B cell (primary cell): ENCODE data around the gene USP37. TPM values are rescaled to one million over a fixed set of nuclear protein-coding genes. Genes with fewer than 3 reads are reported as not detected.

ENCODE experiments used
- ATAC-seq: fragments of 200-7000 bp; cut with Tn5 transposase; one replicate; pipeline ENCODE4 v1.10.0; 2021; ENCODE audit warnings: low read depth, mild to moderate bottlenecking, moderate number of reproducible peaks, moderate library complexity
- CTCF ChIA-PET: fragments of 350-600 bp; sonication (Branson Sonifier 250); formaldehyde crosslinking; loops from one replicate; lab custom pipeline; 2021; ENCODE audit warnings: antibody characterized with exemption, inconsistent platforms; lab: Charles Lee
- POLR2A ChIA-PET: fragments of 350-600 bp; sonication (Branson Sonifier 250); formaldehyde crosslinking; loops from one replicate; lab custom pipeline; 2021; ENCODE audit warnings: antibody characterized with exemption; lab: Charles Lee
- DNase-seq: peaks from one replicate; pipeline ENCODE4 v3.0.0; 2013
- H2AFZ ChIP-seq: 2 replicates; pipeline ENCODE4 v1.6.1; 2012; ENCODE audit warnings: mild to moderate bottlenecking, low read depth, low read length; ENCODE audit not compliant: insufficient read depth, poor library complexity, severe bottlenecking
- H3K27ac ChIP-seq, 2 donors: 1 replicate in 1 of 2; 2 replicates in 1 of 2; pipeline ENCODE4 v1.5.1; 2012 to 2013; ENCODE audit warnings: low read length in 2 of 2, mild to moderate bottlenecking in 2 of 2, moderate library complexity in 1 of 2
- H3K27me3 ChIP-seq, 4 experiments: fragments of 200-600 bp in 1 of 4; sonication (generic) in 1 of 4; replicated peaks in 1 of 4; 1 replicate in 2 of 4; 2 replicates in 2 of 4; pipeline versions ENCODE4 v1.6.1 to v1.7.0; 2013 to 2016; ENCODE audit warnings: low read length in 3 of 4, mild to moderate bottlenecking in 2 of 4, mixed read lengths in 1 of 4, moderate library complexity in 1 of 4; ENCODE audit not compliant: insufficient read depth in 4 of 4, control insufficient read depth in 3 of 4; ENCODE audit errors: control extremely low read depth in 1 of 4
- H3K36me3 ChIP-seq, 2 experiments: replicated peaks in 1 of 2; 1 replicate in 1 of 2; 2 replicates in 1 of 2; pipeline versions ENCODE4 v1.6.1 to v1.7.1; 2013; ENCODE audit warnings: low read length in 1 of 2; ENCODE audit not compliant: insufficient read depth in 2 of 2, control insufficient read depth in 1 of 2; ENCODE audit errors: control extremely low read depth in 1 of 2, extremely low read depth in 1 of 2
- H3K4me1 ChIP-seq, 2 donors: fragments of 200-600 bp in 1 of 2; sonication (generic) in 1 of 2; 1 replicate in 1 of 2; 2 replicates in 1 of 2; pipeline versions ENCODE4 v1.5.1 to v1.6.1; 2013 to 2017; ENCODE audit warnings: low read length in 2 of 2; ENCODE audit not compliant: control insufficient read depth in 2 of 2, insufficient read depth in 2 of 2
- H3K4me2 ChIP-seq: replicated peaks from 2 replicates; pipeline ENCODE3; 2012; ENCODE audit warnings: mild to moderate bottlenecking, low read depth, low read length; ENCODE audit not compliant: poor library complexity, severe bottlenecking
- H3K4me3 ChIP-seq, 5 experiments: fragments of 200-600 bp in 1 of 5; sonication (generic) in 1 of 5; 1 replicate in 3 of 5; 2 replicates in 2 of 5; pipeline versions ENCODE4 v1.5.1 to v1.7.0; 2011 to 2016; ENCODE audit warnings: low read length in 4 of 5, mild to moderate bottlenecking in 4 of 5, low read depth in 2 of 5, control low read depth in 1 of 5, moderate library complexity in 1 of 5; ENCODE audit not compliant: insufficient read depth in 1 of 5; ENCODE audit errors: control extremely low read depth in 1 of 5, extremely low read depth in 1 of 5
- H3K79me2 ChIP-seq: fragments of 200-600 bp; sonication (generic); one replicate; pipeline ENCODE4 v1.6.0; 2016; ENCODE audit warnings: low read length; ENCODE audit not compliant: control insufficient read depth, insufficient read depth
- H3K9ac ChIP-seq: fragments of 200-600 bp; sonication (generic); 2 replicates; pipeline ENCODE4 v1.6.1; 2017; ENCODE audit warnings: mild to moderate bottlenecking, low read length, moderate library complexity
- H3K9me3 ChIP-seq, 3 donors: one replicate each; pipeline versions ENCODE4 v1.6.1 to v1.7.1; 2013; ENCODE audit warnings: low read length in 2 of 3; ENCODE audit not compliant: control insufficient read depth in 2 of 3, insufficient read depth in 1 of 3; ENCODE audit errors: control extremely low read depth in 1 of 3
- H4K20me1 ChIP-seq: 2 replicates; pipeline ENCODE4 v1.6.0; 2012; ENCODE audit warnings: mild to moderate bottlenecking, low read length; ENCODE audit not compliant: insufficient read depth, control insufficient read depth, poor library complexity, severe bottlenecking
- H3K27ac Mint-ChIP-seq: one replicate; pipeline ENCODE4 v1.8.0; 2021; ENCODE audit warnings: mixed read lengths
- H3K27me3 Mint-ChIP-seq: one replicate; pipeline ENCODE4 v1.8.0; 2021; ENCODE audit warnings: mixed read lengths
- H3K4me1 Mint-ChIP-seq: one replicate; pipeline ENCODE4 v1.8.0; 2021; ENCODE audit warnings: mixed read lengths
- H3K4me3 Mint-ChIP-seq: one replicate; pipeline ENCODE4 v1.8.0; 2021; ENCODE audit warnings: mixed read lengths
- H3K9me3 Mint-ChIP-seq: one replicate; pipeline ENCODE4 v1.8.0; 2022; ENCODE audit warnings: mixed read lengths; ENCODE audit not compliant: insufficient read depth
- EZH2 ChIP-seq: IDR thresholded peaks from 2 replicates; pipeline ENCODE4 v1.6.1; 2012; ENCODE audit warnings: borderline replicate concordance, low read depth, mild to moderate bottlenecking, moderate library complexity, low read length; ENCODE audit not compliant: insufficient read depth, poor library complexity, severe bottlenecking
- WGBS: methylation state at CpG from one replicate; pipeline ENCODE4 v1.1.5; 2013; ENCODE audit warnings: missing lambda C conversion rate; ENCODE audit not compliant: insufficient coverage; 5-methylcytosine and 5-hydroxymethylcytosine counted together
- intact Hi-C: fragments of 100-400 bp; cut with micrococcal nuclease; formaldehyde crosslinking; loops from one replicate; pipeline ENCODE4 v1.10.0; 2022
- polyA plus RNA-seq: library from polyadenylated mRNA; depleted of rRNA; stranded (reverse); fragments of >200 nt; gene quantifications from 2 replicates; pipeline ENCODE4 v1.2.3, GENCODE V29; 2012
- total RNA-seq, 2 donors: library from RNA; stranded (reverse); fragments of 120-200 nt in 1 of 2; gene quantifications; 1 replicate in 1 of 2; 2 replicates in 1 of 2; pipeline versions ENCODE4 v1.2.3 to v1.2.4, GENCODE V29; 2013 to 2022
- TF ChIP-seq, protein P1 (sequence below): fragments of 200-600 bp; IDR thresholded peaks from one replicate; pipeline ENCODE4 v1.8.0; 2022; ENCODE audit warnings: antibody characterized with exemption, mild to moderate bottlenecking

The USP37 gene
- total and polyA plus RNA-seq, 2 donors (not counting 1 experiment from before 2014, with no cell fraction given), result 3.1 to 29.0 TPM

DNA sequence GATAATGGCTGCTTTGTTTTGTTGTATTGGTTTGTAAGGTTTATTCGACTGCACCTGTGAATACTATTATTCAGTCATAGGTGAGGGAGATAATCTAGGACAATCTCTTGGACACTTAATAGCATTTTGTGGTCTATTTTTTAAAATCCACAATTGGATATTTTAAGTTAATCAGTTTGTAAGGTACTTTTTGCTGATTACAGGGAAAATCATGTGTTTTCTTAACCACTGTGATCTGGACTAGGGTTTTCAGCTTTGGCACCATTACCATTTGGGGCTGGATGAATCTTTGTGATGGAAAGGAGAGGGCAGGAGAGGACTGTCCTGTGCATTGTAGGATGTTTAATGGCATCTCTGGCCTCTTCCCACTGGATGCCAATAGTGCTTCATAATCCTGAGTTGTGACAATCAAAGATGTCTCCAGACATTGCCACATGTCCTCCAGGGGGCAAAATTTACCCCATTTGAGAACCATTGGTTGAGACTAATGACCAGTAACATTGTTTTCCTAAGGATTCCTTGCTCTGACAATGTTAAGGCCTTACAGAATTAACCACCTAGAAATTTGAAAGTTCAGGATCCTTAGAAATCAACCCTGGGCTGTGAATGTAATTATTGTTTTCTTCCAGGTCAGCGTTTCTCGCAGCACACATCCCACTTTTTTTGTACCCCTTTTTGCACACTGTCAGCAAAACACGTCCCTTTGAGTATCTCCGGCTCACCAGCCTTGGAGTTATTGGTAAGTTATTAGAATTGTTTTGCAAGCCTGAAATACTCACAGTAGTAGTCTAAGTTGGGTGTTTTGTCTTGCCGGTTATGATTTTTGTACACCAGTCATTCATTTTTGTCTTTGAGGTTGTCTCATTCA lies 16.1 kb upstream of the USP37 start:
- TF ChIP-seq, protein P1, sequence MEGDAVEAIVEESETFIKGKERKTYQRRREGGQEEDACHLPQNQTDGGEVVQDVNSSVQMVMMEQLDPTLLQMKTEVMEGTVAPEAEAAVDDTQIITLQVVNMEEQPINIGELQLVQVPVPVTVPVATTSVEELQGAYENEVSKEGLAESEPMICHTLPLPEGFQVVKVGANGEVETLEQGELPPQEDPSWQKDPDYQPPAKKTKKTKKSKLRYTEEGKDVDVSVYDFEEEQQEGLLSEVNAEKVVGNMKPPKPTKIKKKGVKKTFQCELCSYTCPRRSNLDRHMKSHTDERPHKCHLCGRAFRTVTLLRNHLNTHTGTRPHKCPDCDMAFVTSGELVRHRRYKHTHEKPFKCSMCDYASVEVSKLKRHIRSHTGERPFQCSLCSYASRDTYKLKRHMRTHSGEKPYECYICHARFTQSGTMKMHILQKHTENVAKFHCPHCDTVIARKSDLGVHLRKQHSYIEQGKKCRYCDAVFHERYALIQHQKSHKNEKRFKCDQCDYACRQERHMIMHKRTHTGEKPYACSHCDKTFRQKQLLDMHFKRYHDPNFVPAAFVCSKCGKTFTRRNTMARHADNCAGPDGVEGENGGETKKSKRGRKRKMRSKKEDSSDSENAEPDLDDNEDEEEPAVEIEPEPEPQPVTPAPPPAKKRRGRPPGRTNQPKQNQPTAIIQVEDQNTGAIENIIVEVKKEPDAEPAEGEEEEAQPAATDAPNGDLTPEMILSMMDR, result peak; percentile 14
- TF ChIP-seq EZH2, result no peak
- ChIA-PET POLR2A (no interaction called here), CTCF (no interaction called here)
- Histone ChIP-seq H3K27me3 (no peaks in the 10 kb centered on the region), H3K4me2 (no peak overlapping the region), H2AFZ (no peak overlapping the region), H3K27ac (no peak overlapping the region), H3K4me3 (no peak overlapping the region), H3K4me1 (no peaks in the 10 kb centered on the region), H3K9ac (no peak overlapping the region), H4K20me1 (peaks cover 11% of the 10 kb centered on the region), H3K79me2 (peaks cover 33% of the 10 kb centered on the region), H3K9me3 (no peaks in the 10 kb centered on the region), H3K36me3 (peaks cover 16 to 68% of the 10 kb centered on the region in 2 experiments)
- no peak overlapping the region for H3K4me3 Mint-ChIP-seq
- no peaks in the 10 kb centered on the region for H3K27me3 Mint-ChIP-seq
- H3K4me1 Mint-ChIP-seq, result peaks cover 6% of the 10 kb centered on the region
- no peak for DNase-seq
- H3K9me3 Mint-ChIP-seq, result no peaks in the 10 kb centered on the region
- intact Hi-C loops, result no loop called here
- no CpG with 5 or more reads among the region's 6 CpGs for WGBS
- ATAC-seq, result no peak
- no peak overlapping the region for H3K27ac Mint-ChIP-seq

- intact Hi-C loops, result no loop called here
- TF ChIP-seq, protein P1, result no peak
- H4K20me1 ChIP-seq, result peaks cover 28% of the 10 kb centered on the region
- Mint-ChIP-seq H3K4me3 (no peak overlapping the region), H3K27ac (no peak overlapping the region), H3K27me3 (no peaks in the 10 kb centered on the region), H3K4me1 (peaks cover 17% of the 10 kb centered on the region), H3K9me3 (no peaks in the 10 kb centered on the region)
- no peak overlapping the region for H3K4me3 ChIP-seq
- POLR2A ChIA-PET, result no interaction called here
- peaks cover 15 to 53% of the 10 kb centered on the region in 2 experiments for H3K36me3 ChIP-seq
- CTCF ChIA-PET, result no interaction called here
- DNase-seq (no peak), ATAC-seq (no peak)
- H3K4me2 ChIP-seq, result no peak overlapping the region
- no peak overlapping the region for H3K27ac ChIP-seq
- H3K79me2 ChIP-seq, result peaks cover 54% of the 10 kb centered on the region
- 83% methylated on average over 1 of the region's 7 CpGs for WGBS
- H3K4me1 ChIP-seq, result peaks cover 3 to 4% of the 10 kb centered on the region in 2 donors
- H3K9ac ChIP-seq, result no peak overlapping the region
- no peaks in the 10 kb centered on the region for H3K27me3 ChIP-seq
- no peak overlapping the region for H2AFZ ChIP-seq
- H3K9me3 ChIP-seq, result no peaks in the 10 kb centered on the region
These were observed 13.9 kb upstream of the USP37 start for GRCh38 chr2:218582076-218582475.
